ENCODE data around the gene CR2.

DNA sequence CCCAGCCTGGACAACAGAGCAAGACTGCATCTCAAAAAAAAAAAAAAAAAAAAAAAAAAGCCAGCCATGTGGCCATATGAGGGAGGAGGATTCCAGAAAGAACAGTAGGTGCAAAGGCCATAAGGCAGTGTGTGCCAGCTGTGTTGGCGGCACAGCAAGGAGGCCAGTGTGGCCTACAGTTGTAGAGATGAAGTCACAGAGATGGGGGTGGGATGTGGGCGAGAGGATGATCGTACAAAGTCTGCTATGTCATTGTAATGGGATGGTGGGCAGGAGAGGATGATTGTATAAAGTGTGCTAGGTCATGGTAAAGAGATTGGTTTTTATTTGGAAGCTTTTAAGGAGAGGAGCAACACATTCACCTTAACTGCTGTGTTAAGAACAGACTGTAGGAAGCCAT, 32.1 kb downstream of the CR2 start:
- TF ChIP-seq CTCF (conservative IDR thresholded peaks at IDR 0.05; ENCODE audit: low read depth, low read length) (no peak), POLR2A (IDR thresholded peaks at IDR 0.05; ENCODE audit: low read depth, low read length) (no peak), MAZ (IDR thresholded peaks at IDR 0.05; ENCODE audit: borderline replicate concordance, low read depth, low read length) (no peak), SMC3 (IDR thresholded peaks at IDR 0.05; ENCODE audit: low read depth, low read length) (no peak), RFX5 (IDR thresholded peaks at IDR 0.05; ENCODE audit: low read depth, low read length) (no peak), RAD21 (IDR thresholded peaks at IDR 0.05; ENCODE audit: low read length) (no peak), NFE2L2 (IDR thresholded peaks at IDR 0.05; ENCODE audit: low read depth, low read length) (no peak), BHLHE40 (IDR thresholded peaks at IDR 0.05; ENCODE audit: low read depth, low read length) (no peak), RCOR1 (IDR thresholded peaks at IDR 0.05; ENCODE audit: insufficient replicate concordance, low read length) (no peak), CEBPB (IDR thresholded peaks at IDR 0.05; ENCODE audit: low read depth, low read length) (no peak), MXI1 (IDR thresholded peaks at IDR 0.05; ENCODE audit: borderline replicate concordance, low read depth, low read length) (no peak), FOS (IDR thresholded peaks at IDR 0.05; ENCODE audit: low read depth, low read length) (no peak), MAFK (IDR thresholded peaks at IDR 0.05; ENCODE audit: low read depth, low read length) (no peak), USF2 (IDR thresholded peaks at IDR 0.05; ENCODE audit: low read depth, low read length) (no peak)

Data from IMR-90 (cell line).